ENCODE measurements around the gene CELA1. TPM values are rescaled to one million over a fixed set of nuclear protein-coding genes. Genes with fewer than 3 reads are reported as not detected.

CELA1 gene
- total RNA-seq, 1 experiment from 2014 or later: not detected

GRCh38 chr12:51281202-51281924, 65.1 kb downstream of the CELA1 start:
- no peak overlapping the region for H2BK20ac ChIP-seq (ENCODE audit: low read depth, low read length, poor library complexity, severe bottlenecking)
- TF ChIP-seq CTCF (conservative IDR thresholded peaks at IDR 0.05): no peak
- Mint-ChIP-seq H3K36me3 (ENCODE audit: insufficient read depth in 1 of 3, low read depth in 3 of 3) (no peaks in the 10 kb centered on the region), H3K4me3 (no peak overlapping the region), H3K4me1 (peaks cover 0 to 7% of the 10 kb centered on the region in 2 experiments; a peak in 2 of 4 replicates), H3K9me3 (no peaks in the 10 kb centered on the region), H3K27ac (no peak overlapping the region), H3K27me3 (ENCODE audit: low read depth) (no peaks in the 10 kb centered on the region; the same call in 1 of the 2 replicates)
- no peaks in the 10 kb centered on the region for H3K79me2 ChIP-seq (ENCODE audit: insufficient read depth, low read length)
- peak overlapping the region; percentile 36 for H4K5ac ChIP-seq (ENCODE audit: insufficient read length, low read depth, low read length)
- no peaks in the 10 kb centered on the region for H3K27me3 ChIP-seq (ENCODE audit: insufficient read depth, low read length)
- H2BK120ac ChIP-seq (ENCODE audit: low read depth, low read length, poor library complexity, severe bottlenecking): no peak overlapping the region
- no peak overlapping the region for H3K18ac ChIP-seq (ENCODE audit: insufficient read length, low read depth, low read length)
- H3K79me1 ChIP-seq (ENCODE audit: insufficient read depth, low read depth, low read length, poor library complexity, severe bottlenecking): no peaks in the 10 kb centered on the region
- DNase-seq: no peak
- H3K4ac ChIP-seq (ENCODE audit: low read depth, low read length): no peak overlapping the region
- H2BK5ac ChIP-seq (ENCODE audit: insufficient read length, low read length): no peak overlapping the region
- no peak overlapping the region for H2AK5ac ChIP-seq (ENCODE audit: insufficient read length, low read length)
- H2AFZ ChIP-seq (ENCODE audit: low read length): no peak overlapping the region
- no CpG with 5 or more reads among the region's 4 CpGs for WGBS (ENCODE audit: extremely low coverage, insufficient read length, low lambda C conversion rate)
- H3K4me2 ChIP-seq (ENCODE audit: insufficient read depth, insufficient read length, low read length): no peak overlapping the region
- H2BK15ac ChIP-seq (ENCODE audit: low read depth, low read length): no peak overlapping the region
- no peak overlapping the region for H3K9ac ChIP-seq (ENCODE audit: extremely low read depth, insufficient read length, low read length)
- H4K91ac ChIP-seq (ENCODE audit: insufficient read length, low read depth, low read length): no peak overlapping the region
- H3K14ac ChIP-seq (ENCODE audit: insufficient read depth, low read length): no peak overlapping the region
- H3K9me3 ChIP-seq (ENCODE audit: control insufficient read depth, low read depth, low read length): no peaks in the 10 kb centered on the region
- H3T11ph ChIP-seq (ENCODE audit: low read length): no peak overlapping the region
- H3K27ac ChIP-seq (ENCODE audit: insufficient read length, low read depth, low read length): no peak overlapping the region
- H2BK12ac ChIP-seq (ENCODE audit: insufficient read length, low read depth, low read length): no peak overlapping the region
- H3K23ac ChIP-seq (ENCODE audit: insufficient read length, low read depth, low read length): no peak overlapping the region
- H4K8ac ChIP-seq (replicated peaks; ENCODE audit: insufficient read length, low read depth, low read length): no peak overlapping the region
- no peaks in the 10 kb centered on the region for H3K4me1 ChIP-seq (ENCODE audit: insufficient read depth, low read length)
- H3K23me2 ChIP-seq (ENCODE audit: insufficient read length, low read depth, low read length, poor library complexity, severe bottlenecking): no peaks in the 10 kb centered on the region
- no peaks in the 10 kb centered on the region for H4K20me1 ChIP-seq (ENCODE audit: control insufficient read depth, insufficient read depth, insufficient read length)
- H3K56ac ChIP-seq (ENCODE audit: insufficient read length, low read depth, low read length): no peak overlapping the region

Other genes with a start within 250 kb of the CELA1 start
- 25.2 and 27.1 TPM in 2 replicates for gene TFCP2, start 173.5 kb downstream of the CELA1 start, total RNA-seq (2021)
- gene POU6F1, start 128.6 kb downstream of the CELA1 start, total RNA-seq (2021): 12.0 and 13.3 TPM in 2 replicates
- gene DAZAP2, start 107.9 kb downstream of the CELA1 start, total RNA-seq (2021): 23.6 and 25.8 TPM in 2 replicates
- 11.3 and 12.4 TPM in 2 replicates for gene SMAGP, start 76.3 kb downstream of the CELA1 start, total RNA-seq (2021)
- not detected in 2 replicates for gene BIN2, start 22.5 kb downstream of the CELA1 start, total RNA-seq (2021)
- 9.8 and 11.0 TPM in 2 replicates for gene GALNT6, start 44.7 kb upstream of the CELA1 start, total RNA-seq (2021)
- 18.0 and 26.3 TPM in 2 replicates for gene SLC4A8, start 78.2 kb upstream of the CELA1 start, total RNA-seq (2021)
- 13.7 and 15.2 TPM in 2 replicates for gene SCN8A, start 244.6 kb upstream of the CELA1 start, total RNA-seq (2021)

Data from H9 (cell line).